Neural cell (in vitro differentiated cells): ENCODE data around the gene FERMT3.

ENCODE experiments used
- EZH2 ChIP-seq: fragments of 200-600, 300-800 bp; shearing (Covaris generic), sonication (generic); IDR thresholded peaks from 2 replicates; pipeline ENCODE4 v1.6.1; 2014; ENCODE audit warnings: antibody characterized with exemption, low read length, borderline replicate concordance, mild to moderate bottlenecking; ENCODE audit not compliant: insufficient read depth, poor library complexity, severe bottlenecking
- POLR2AphosphoS5 ChIP-seq: IDR thresholded peaks from 2 replicates; pipeline ENCODE4 v1.6.1; 2012
- TAF1 ChIP-seq: IDR thresholded peaks from 2 replicates; pipeline ENCODE4 v1.6.1; 2012; ENCODE audit warnings: low read depth
- TF ChIP-seq, protein P1 (sequence below): fragments of 450-650 bp; IDR thresholded peaks from 2 replicates; pipeline ENCODE4 v1.5.1; 2014; ENCODE audit warnings: antibody characterized with exemption, mild to moderate bottlenecking, moderate library complexity; ENCODE audit not compliant: poor library complexity, severe bottlenecking
- TF ChIP-seq, protein P2 (sequence below): IDR thresholded peaks from 2 replicates; pipeline ENCODE4 v1.6.1; 2012; ENCODE audit warnings: borderline replicate concordance

DNA sequence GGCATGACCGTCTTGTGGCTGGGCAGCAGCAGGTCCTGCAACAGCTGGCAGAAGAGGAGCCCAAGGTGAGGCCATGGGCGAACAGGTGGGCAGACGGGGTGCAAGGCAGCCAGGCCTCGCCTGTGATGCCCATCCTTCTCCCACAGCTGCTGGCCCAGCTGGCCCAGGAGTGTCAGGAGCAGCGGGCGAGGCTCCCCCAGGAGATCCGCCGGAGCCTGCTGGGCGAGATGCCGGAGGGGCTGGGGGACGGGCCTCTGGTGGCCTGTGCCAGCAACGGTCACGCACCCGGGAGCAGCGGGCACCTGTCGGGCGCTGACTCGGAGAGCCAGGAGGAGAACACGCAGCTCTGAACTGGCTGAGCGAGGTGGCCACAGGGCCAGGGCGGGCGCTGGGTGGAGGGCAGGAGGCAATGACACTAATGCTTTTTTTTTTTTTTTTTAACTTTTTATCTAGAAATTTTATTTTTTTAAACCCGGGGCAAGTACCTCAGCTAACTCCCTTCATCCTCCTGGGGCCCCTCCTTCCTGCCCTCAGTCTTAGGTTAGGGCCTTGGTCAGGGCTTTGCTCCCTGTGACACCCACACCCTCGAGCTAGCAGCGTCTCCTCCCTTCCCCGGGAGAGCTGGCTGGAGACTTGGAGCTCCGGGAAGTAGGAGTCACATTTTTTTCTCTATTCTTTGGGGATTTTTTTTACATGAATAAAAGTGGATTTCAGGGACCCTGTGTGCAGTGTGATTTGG is 60.9 kb downstream of the FERMT3 start:
- no peak for TF ChIP-seq POLR2AphosphoS5
- TF ChIP-seq, protein P1, sequence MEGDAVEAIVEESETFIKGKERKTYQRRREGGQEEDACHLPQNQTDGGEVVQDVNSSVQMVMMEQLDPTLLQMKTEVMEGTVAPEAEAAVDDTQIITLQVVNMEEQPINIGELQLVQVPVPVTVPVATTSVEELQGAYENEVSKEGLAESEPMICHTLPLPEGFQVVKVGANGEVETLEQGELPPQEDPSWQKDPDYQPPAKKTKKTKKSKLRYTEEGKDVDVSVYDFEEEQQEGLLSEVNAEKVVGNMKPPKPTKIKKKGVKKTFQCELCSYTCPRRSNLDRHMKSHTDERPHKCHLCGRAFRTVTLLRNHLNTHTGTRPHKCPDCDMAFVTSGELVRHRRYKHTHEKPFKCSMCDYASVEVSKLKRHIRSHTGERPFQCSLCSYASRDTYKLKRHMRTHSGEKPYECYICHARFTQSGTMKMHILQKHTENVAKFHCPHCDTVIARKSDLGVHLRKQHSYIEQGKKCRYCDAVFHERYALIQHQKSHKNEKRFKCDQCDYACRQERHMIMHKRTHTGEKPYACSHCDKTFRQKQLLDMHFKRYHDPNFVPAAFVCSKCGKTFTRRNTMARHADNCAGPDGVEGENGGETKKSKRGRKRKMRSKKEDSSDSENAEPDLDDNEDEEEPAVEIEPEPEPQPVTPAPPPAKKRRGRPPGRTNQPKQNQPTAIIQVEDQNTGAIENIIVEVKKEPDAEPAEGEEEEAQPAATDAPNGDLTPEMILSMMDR: no peak
- no peak for TF ChIP-seq TAF1
- no peak for TF ChIP-seq EZH2
- TF ChIP-seq, protein P2, sequence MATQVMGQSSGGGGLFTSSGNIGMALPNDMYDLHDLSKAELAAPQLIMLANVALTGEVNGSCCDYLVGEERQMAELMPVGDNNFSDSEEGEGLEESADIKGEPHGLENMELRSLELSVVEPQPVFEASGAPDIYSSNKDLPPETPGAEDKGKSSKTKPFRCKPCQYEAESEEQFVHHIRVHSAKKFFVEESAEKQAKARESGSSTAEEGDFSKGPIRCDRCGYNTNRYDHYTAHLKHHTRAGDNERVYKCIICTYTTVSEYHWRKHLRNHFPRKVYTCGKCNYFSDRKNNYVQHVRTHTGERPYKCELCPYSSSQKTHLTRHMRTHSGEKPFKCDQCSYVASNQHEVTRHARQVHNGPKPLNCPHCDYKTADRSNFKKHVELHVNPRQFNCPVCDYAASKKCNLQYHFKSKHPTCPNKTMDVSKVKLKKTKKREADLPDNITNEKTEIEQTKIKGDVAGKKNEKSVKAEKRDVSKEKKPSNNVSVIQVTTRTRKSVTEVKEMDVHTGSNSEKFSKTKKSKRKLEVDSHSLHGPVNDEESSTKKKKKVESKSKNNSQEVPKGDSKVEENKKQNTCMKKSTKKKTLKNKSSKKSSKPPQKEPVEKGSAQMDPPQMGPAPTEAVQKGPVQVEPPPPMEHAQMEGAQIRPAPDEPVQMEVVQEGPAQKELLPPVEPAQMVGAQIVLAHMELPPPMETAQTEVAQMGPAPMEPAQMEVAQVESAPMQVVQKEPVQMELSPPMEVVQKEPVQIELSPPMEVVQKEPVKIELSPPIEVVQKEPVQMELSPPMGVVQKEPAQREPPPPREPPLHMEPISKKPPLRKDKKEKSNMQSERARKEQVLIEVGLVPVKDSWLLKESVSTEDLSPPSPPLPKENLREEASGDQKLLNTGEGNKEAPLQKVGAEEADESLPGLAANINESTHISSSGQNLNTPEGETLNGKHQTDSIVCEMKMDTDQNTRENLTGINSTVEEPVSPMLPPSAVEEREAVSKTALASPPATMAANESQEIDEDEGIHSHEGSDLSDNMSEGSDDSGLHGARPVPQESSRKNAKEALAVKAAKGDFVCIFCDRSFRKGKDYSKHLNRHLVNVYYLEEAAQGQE: no peak
